CD14-positive monocyte (primary cell): ENCODE data around the gene PFDN1. TPM values are rescaled to one million over a fixed set of nuclear protein-coding genes. Genes with fewer than 3 reads are reported as not detected.

Experiments used
- DNase-seq, 3 donors: peaks; one replicate each; pipeline ENCODE4 v3.0.0-alpha.2; 2011 to 2022
- H2AFZ ChIP-seq: 2 replicates; pipeline ENCODE4 v1.6.0; 2012; ENCODE audit warnings: mild to moderate bottlenecking, low read depth, low read length, inconsistent platforms; ENCODE audit not compliant: insufficient read depth, poor library complexity, severe bottlenecking
- H3K27ac ChIP-seq, 2 donors: 1 replicate in 1 of 2; 2 replicates in 1 of 2; pipeline ENCODE4 v1.5.1; 2012 to 2013; ENCODE audit warnings: low read length in 2 of 2, control low read depth in 1 of 2, inconsistent platforms in 1 of 2, low read depth in 1 of 2, mild to moderate bottlenecking in 1 of 2
- H3K27me3 ChIP-seq, 2 donors: one replicate each; pipeline versions ENCODE4 v1.6.0 to v1.6.1; 2011 to 2013; ENCODE audit warnings: low read length in 2 of 2; ENCODE audit not compliant: control insufficient read depth in 2 of 2, insufficient read depth in 2 of 2
- H3K36me3 ChIP-seq, 2 donors: replicated peaks in 1 of 2; 1 replicate in 1 of 2; 2 replicates in 1 of 2; pipeline versions ENCODE4 v1.5.1 to v1.6.1; 2012 to 2013; ENCODE audit warnings: low read length in 2 of 2, control low read depth in 1 of 2, inconsistent platforms in 1 of 2, mild to moderate bottlenecking in 1 of 2; ENCODE audit not compliant: insufficient read depth in 2 of 2, control insufficient read depth in 1 of 2
- H3K4me1 ChIP-seq, 2 donors: 1 replicate in 1 of 2; 2 replicates in 1 of 2; pipeline versions ENCODE4 v1.5.1 to v1.6.1; 2012 to 2013; ENCODE audit warnings: low read length in 2 of 2, control low read depth in 1 of 2, inconsistent platforms in 1 of 2, mild to moderate bottlenecking in 1 of 2, moderate library complexity in 1 of 2; ENCODE audit not compliant: insufficient read depth in 2 of 2, control insufficient read depth in 1 of 2
- H3K4me2 ChIP-seq: replicated peaks from 2 replicates; pipeline ENCODE3; 2012; ENCODE audit warnings: low read length, moderate library complexity, mild to moderate bottlenecking; ENCODE audit not compliant: poor library complexity, severe bottlenecking; ENCODE audit errors: extremely low read depth
- H3K4me3 ChIP-seq, 3 experiments: fragments of 200-600 bp in 1 of 3; sonication (generic) in 1 of 3; replicated peaks in 1 of 3; 1 replicate in 2 of 3; 2 replicates in 1 of 3; pipeline ENCODE4 v1.5.1; 2011 to 2013; ENCODE audit warnings: low read length in 3 of 3, mild to moderate bottlenecking in 3 of 3, control low read depth in 2 of 3, low read depth in 2 of 3, inconsistent platforms in 1 of 3, moderate library complexity in 1 of 3
- H3K79me2 ChIP-seq: 2 replicates; pipeline ENCODE4 v1.6.0; 2012; ENCODE audit warnings: mild to moderate bottlenecking, control low read depth, inconsistent platforms, low read length, moderate library complexity; ENCODE audit not compliant: insufficient read depth
- H3K9ac ChIP-seq: 2 replicates; pipeline ENCODE4 v1.6.0; 2017; ENCODE audit warnings: low read length, mild to moderate bottlenecking; ENCODE audit not compliant: insufficient read depth, poor library complexity, severe bottlenecking
- H3K9me3 ChIP-seq, 2 donors: replicated peaks in 1 of 2; 1 replicate in 1 of 2; 2 replicates in 1 of 2; pipeline versions ENCODE4 v1.5.1 to v1.6.1; 2012 to 2013; ENCODE audit warnings: low read length in 2 of 2, control low read depth in 1 of 2; ENCODE audit not compliant: control insufficient read depth in 1 of 2, insufficient read depth in 1 of 2
- H4K20me1 ChIP-seq: 2 replicates; pipeline ENCODE4 v1.6.0; 2012; ENCODE audit warnings: mild to moderate bottlenecking, low read length, control low read depth, moderate library complexity; ENCODE audit not compliant: insufficient read depth
- H3K27ac Mint-ChIP-seq, 7 donors: one replicate each; pipeline ENCODE4 v1.8.0; 2020; ENCODE audit warnings: mild to moderate bottlenecking in 7 of 7, mixed read lengths in 7 of 7, moderate library complexity in 6 of 7, inconsistent platforms in 2 of 7
- H3K27me3 Mint-ChIP-seq, 3 donors: one replicate each; pipeline ENCODE4 v1.8.0; 2021 to 2022; ENCODE audit warnings: low read depth in 3 of 3, mild to moderate bottlenecking in 3 of 3, mixed read lengths in 3 of 3, moderate library complexity in 3 of 3, inconsistent platforms in 1 of 3
- H3K36me3 Mint-ChIP-seq, 2 donors: one replicate each; pipeline ENCODE4 v1.8.0; 2020; ENCODE audit warnings: mixed read lengths in 2 of 2, inconsistent platforms in 1 of 2, mild to moderate bottlenecking in 1 of 2
- H3K4me1 Mint-ChIP-seq: one replicate; pipeline ENCODE4 v1.8.0; 2020; ENCODE audit warnings: mild to moderate bottlenecking, mixed read lengths
- H3K4me3 Mint-ChIP-seq, 2 donors: one replicate each; pipeline ENCODE4 v1.8.0; 2020; ENCODE audit warnings: mild to moderate bottlenecking in 2 of 2, mixed read lengths in 2 of 2, moderate library complexity in 1 of 2
- H3K9me3 Mint-ChIP-seq, 7 donors: one replicate each; pipeline ENCODE4 v1.8.0; 2020 to 2022; ENCODE audit warnings: mixed read lengths in 7 of 7, mild to moderate bottlenecking in 6 of 7, moderate library complexity in 6 of 7, inconsistent platforms in 2 of 7
- WGBS: methylation state at CpG from one replicate; pipeline ENCODE4 v1.1.5; 2013; ENCODE audit warnings: missing lambda C conversion rate; ENCODE audit not compliant: insufficient coverage; 5-methylcytosine and 5-hydroxymethylcytosine counted together
- intact Hi-C, 2 donors: fragments of 100-400 bp; cut with micrococcal nuclease; formaldehyde crosslinking; loops; one replicate each; pipeline versions ENCODE4 v1.15.0 to v1.15.1; 2023
- polyA plus RNA-seq, 3 donors: library from polyadenylated mRNA; depleted of rRNA in 1 of 3; unstranded in 2 of 3; stranded (reverse) in 1 of 3; fragments of 300-500 nt in 2 of 3; fragments of >200 nt in 1 of 3; fragmentation: Illumina TruSeq in 2 of 3; gene quantifications; 1 replicate in 2 of 3; 2 replicates in 1 of 3; pipeline ENCODE4 v1.2.3, GENCODE V29; 2012 to 2021
- TF ChIP-seq, protein P1 (sequence below): fragments of 200-600 bp; IDR thresholded peaks from one replicate; pipeline ENCODE4 v1.8.0; 2022; ENCODE audit warnings: antibody characterized with exemption, mild to moderate bottlenecking

Gene PFDN1
- polyA plus RNA-seq, 3 donors: 44.7 to 105 (median 82.2) TPM

DNA sequence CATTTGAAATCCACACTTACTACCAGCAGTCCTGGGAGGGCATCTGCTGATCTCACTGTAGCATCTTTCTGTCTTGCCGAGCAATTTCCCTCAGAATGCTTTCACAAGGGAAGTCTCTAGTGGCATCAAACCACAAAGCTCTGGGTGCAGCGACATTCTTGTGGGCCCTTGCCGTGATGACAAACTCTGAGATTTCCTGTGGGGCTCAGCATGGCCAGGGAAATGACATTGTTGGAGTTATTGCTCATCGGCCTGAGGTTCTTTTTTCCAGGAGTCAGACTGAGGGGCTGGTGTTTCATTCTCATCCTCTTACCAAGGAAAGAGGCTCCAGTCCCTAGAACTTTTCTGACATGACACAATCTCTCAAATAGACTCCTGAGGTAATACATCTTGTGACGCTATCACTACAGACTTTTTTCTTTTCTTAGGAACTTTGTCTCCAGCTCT, 51.4 kb downstream of the PFDN1 start:
- Mint-ChIP-seq H3K27ac (peak overlapping the region in 2 of 7 donors; percentile 93 to 98), H3K27me3 (peaks cover 0 to 4% (median 2%) of the 10 kb centered on the region in 3 donors), H3K36me3 (peaks cover 39 to 51% of the 10 kb centered on the region in 2 donors), H3K4me3 (peak overlapping the region; percentile 62 to 67), H3K9me3 (no peaks in the 10 kb centered on the region), H3K4me1 (peaks cover 21% of the 10 kb centered on the region)
- Histone ChIP-seq H3K9me3 (no peaks in the 10 kb centered on the region), H2AFZ (no peak overlapping the region), H3K9ac (peak overlapping the region; percentile 55), H3K27ac (peak overlapping the region; percentile 47 to 91), H3K4me3 (peak overlapping the region in 1 of 3 experiments; percentile 19), H3K79me2 (peaks cover 60% of the 10 kb centered on the region), H3K4me2 (peak overlapping the region; percentile 53), H3K36me3 (peaks cover 0 to 12% of the 10 kb centered on the region in 2 donors), H3K4me1 (peaks cover 59 to 66% of the 10 kb centered on the region in 2 donors), H3K27me3 (no peaks in the 10 kb centered on the region), H4K20me1 (no peaks in the 10 kb centered on the region)
- peak; percentile 96 to 98 (median 97) for DNase-seq
- intact Hi-C loops: loop anchor here in 1 of 2 donors (5.0 kb wide), 1 partner anchor 51 kb away; the partner anchor contains the start of gene PFDN1
- TF ChIP-seq, protein P1, sequence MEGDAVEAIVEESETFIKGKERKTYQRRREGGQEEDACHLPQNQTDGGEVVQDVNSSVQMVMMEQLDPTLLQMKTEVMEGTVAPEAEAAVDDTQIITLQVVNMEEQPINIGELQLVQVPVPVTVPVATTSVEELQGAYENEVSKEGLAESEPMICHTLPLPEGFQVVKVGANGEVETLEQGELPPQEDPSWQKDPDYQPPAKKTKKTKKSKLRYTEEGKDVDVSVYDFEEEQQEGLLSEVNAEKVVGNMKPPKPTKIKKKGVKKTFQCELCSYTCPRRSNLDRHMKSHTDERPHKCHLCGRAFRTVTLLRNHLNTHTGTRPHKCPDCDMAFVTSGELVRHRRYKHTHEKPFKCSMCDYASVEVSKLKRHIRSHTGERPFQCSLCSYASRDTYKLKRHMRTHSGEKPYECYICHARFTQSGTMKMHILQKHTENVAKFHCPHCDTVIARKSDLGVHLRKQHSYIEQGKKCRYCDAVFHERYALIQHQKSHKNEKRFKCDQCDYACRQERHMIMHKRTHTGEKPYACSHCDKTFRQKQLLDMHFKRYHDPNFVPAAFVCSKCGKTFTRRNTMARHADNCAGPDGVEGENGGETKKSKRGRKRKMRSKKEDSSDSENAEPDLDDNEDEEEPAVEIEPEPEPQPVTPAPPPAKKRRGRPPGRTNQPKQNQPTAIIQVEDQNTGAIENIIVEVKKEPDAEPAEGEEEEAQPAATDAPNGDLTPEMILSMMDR: no peak
- WGBS: 0% methylated on average over 5 of the region's 5 CpGs

DNA sequence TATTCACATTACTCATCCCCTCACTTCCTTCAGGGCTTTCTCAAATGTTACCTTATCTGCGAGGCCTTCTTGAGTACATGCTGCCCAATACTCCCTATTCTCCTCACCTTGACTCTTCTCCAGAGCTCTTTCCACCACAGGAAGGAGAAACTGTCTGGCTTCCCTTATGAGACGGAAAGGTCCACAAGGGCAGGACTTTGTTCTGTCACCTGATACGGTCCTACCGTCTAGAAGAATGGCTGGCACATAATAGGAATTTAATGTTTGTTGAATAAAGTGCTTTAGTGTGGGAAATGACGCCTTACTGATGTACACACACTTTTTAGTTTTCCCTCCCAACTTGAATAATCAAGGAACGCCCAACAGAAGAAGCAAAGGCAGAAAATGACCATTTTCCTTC, 52.5 kb downstream of the PFDN1 start:
- H4K20me1 ChIP-seq: no peaks in the 10 kb centered on the region
- H3K4me2 ChIP-seq: no peak overlapping the region
- H3K4me1 Mint-ChIP-seq: peaks cover 33% of the 10 kb centered on the region

More for the DNA sequence above, 52.5 kb downstream of the PFDN1 start:
- DNase-seq: no peak
- peaks cover 54% of the 10 kb centered on the region for H3K79me2 ChIP-seq
- Mint-ChIP-seq H3K27me3 (peaks cover 0 to 4% (median 2%) of the 10 kb centered on the region in 3 donors), H3K36me3 (peaks cover 49 to 62% of the 10 kb centered on the region in 2 donors), H3K27ac (peak overlapping the region in 5 of 7 donors; percentile 59 to 88 (median 69)), H3K9me3 (no peaks in the 10 kb centered on the region), H3K4me3 (no peak overlapping the region)
- H3K4me1 ChIP-seq: peaks cover 59 to 64% of the 10 kb centered on the region in 2 donors
- no peak overlapping the region for H3K4me3 ChIP-seq
- H3K36me3 ChIP-seq: peaks cover 0 to 12% of the 10 kb centered on the region in 2 donors
- TF ChIP-seq, protein P1: no peak
- no peaks in the 10 kb centered on the region for H3K27me3 ChIP-seq
- H3K27ac ChIP-seq: no peak overlapping the region
- intact Hi-C loops: loop anchor here in 1 of 2 donors (5.0 kb wide), 1 partner anchor 52 kb away; the partner anchor contains the start of gene PFDN1
- no peak overlapping the region for H2AFZ ChIP-seq
- no peaks in the 10 kb centered on the region for H3K9me3 ChIP-seq
- no peak overlapping the region for H3K9ac ChIP-seq
- no CpG with 5 or more reads among the region's 6 CpGs for WGBS
